GM08714 (cell line): Measurements from ENCODE around the gene RAPGEF2.
"Not testable (repeated sequence)": the region's sequence is repeated elsewhere in the genome, so short reads cannot be mapped to it uniquely, and the experiment has no call there.

Source experiments
- H3K4me3 ChIP-seq: fragments of 200-500 bp; sonication (Bioruptor generic); 2 replicates; pipeline ENCODE4 v1.5.1; 2014; ENCODE audit warnings: mild to moderate bottlenecking, low read length, inconsistent platforms
- ZNF274 ChIP-seq: IDR thresholded peaks from 2 replicates; pipeline ENCODE4 v1.6.1; 2012; ENCODE audit warnings: mild to moderate bottlenecking, low read depth, low read length

The RAPGEF2 gene

GRCh38 chr4:159102622-159103383 is at the start of gene RAPGEF2:
Gene RAPGEF2 (plus strand): TSS chr4:159103079. CDS start chr4:159104163, 1,084 bp downstream.
- H3K4me3 ChIP-seq = peak within 1 kb of the TSS; percentile 80
- TF ChIP-seq ZNF274 = no peak

GRCh38 chr4:159055833-159056232 is 47.0 kb upstream of the RAPGEF2 start:
- no peak overlapping the region for H3K4me3 ChIP-seq
- TF ChIP-seq ZNF274 = no peak

DNA sequence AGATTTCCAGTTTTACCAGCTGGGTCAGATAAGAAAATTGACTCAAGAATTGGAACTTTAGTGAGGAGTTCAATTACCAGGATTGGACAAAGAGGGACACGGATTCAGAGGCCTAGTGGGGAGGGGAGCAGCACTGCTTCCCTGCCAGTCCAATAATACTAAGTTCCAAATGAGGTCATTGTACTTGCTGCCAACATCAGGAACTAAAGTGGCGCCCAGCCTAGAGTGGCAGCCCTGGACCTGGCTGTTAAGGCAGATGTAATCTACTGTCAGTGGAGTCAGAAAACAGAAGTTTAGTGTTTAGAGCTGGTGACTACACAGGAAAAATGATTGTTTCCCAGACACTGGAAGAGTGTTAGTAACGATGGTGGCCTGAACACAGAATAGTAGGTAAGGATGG is 42.7 kb upstream of the RAPGEF2 start:
- TF ChIP-seq ZNF274 = no peak
- no peak overlapping the region for H3K4me3 ChIP-seq

DNA sequence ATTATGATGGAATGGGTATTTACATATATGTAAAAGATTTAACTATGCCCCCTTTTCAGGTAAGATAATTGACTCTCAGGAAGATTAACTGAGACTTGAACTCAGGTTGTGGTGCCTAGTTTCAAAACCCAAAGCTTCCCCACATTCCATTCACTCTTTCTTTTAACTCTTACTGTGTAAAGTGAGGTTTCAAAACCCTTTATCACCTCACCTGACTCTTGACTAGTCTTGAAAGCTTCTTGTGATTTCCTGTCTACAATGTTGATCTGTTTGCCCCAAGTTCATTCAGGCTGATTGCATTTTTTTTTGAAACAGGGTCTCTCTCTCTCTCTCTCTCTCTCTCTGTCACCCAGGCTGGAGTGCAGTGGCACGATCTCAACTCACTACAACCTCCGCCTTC is 40.5 kb upstream of the RAPGEF2 start:
- H3K4me3 ChIP-seq = no peak overlapping the region

DNA sequence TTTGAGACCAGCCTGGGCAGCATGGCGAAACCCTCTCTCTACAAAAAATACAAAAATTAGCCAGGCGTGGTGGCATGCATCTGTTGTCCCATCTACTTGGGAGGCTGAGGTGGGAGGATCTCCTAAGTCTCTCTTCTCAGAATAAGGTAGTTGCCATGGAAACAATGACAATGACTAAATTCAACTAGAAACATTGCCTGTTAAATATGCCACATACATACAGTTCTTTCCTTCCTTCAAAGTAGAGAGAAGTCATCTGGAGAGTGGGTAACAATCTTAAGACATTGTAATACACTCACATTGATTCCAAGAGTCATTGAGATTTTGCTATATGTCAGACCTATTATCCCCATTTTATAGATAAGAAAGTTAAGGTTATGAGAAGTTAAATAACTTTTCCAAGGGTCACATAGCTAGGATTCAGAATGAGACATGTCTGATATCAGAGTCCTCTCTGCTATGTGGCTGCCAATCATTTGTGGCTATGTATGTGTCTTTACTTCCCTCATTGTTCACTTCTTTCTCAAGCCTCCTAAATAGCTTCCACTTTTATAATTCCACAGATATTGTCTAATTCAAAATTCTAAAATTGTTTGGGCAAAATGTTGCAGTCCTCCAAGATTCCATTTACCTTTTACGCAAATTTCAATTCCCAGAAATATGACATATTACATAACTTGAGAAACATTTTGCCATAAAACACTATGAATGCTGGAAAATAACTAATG is 37.2 kb upstream of the RAPGEF2 start:
- no peak for TF ChIP-seq ZNF274
- H3K4me3 ChIP-seq = no peak overlapping the region

More for the DNA sequence above, 40.5 kb upstream of the RAPGEF2 start:
- no peak for TF ChIP-seq ZNF274

GRCh38 chr4:159068139-159068538 is 34.7 kb upstream of the RAPGEF2 start:
- H3K4me3 ChIP-seq = not testable (repeated sequence)

DNA sequence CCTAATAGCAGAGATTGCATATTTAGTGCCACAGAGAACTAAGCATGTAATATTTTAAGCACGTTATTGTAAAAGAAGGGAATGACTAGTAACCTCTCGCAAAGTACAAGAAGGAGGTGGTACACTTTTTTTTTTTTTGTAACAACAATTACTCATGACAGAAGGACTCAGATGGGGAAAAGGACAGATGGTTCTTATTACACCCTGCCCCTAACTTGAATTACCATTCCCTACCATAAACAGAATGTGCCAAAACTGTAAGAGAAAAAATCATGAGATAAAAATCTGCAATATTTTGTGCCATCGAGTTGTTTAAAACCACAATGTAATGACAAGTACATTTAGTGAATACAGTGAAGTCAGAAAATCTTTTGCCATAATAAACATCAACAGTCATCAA is 33.0 kb upstream of the RAPGEF2 start:
- no peak overlapping the region for H3K4me3 ChIP-seq
- TF ChIP-seq ZNF274 = no peak

DNA sequence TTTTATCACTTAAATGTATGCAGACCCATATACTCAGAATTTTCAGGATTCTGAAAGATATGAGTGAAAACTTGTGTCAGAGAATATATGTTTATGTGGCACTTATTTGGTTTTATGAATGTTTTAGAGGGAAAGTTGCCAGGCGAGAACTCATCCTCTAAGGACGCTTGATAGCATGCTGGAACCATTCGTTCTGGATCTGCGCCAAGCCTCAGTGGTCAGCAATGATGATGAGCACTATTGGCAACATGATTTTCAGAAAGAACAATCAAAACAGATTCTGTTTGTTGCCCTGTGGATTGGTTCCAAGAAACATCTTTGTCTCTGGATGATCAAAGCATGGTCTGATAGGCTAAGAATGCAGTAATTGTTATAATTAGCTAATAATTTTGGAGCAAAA is 32.1 kb upstream of the RAPGEF2 start:
- TF ChIP-seq ZNF274 = no peak
- no peak overlapping the region for H3K4me3 ChIP-seq

GRCh38 chr4:159071178-159071968 is 31.5 kb upstream of the RAPGEF2 start:
- H3K4me3 ChIP-seq = no peak overlapping the region
- TF ChIP-seq ZNF274 = no peak

DNA sequence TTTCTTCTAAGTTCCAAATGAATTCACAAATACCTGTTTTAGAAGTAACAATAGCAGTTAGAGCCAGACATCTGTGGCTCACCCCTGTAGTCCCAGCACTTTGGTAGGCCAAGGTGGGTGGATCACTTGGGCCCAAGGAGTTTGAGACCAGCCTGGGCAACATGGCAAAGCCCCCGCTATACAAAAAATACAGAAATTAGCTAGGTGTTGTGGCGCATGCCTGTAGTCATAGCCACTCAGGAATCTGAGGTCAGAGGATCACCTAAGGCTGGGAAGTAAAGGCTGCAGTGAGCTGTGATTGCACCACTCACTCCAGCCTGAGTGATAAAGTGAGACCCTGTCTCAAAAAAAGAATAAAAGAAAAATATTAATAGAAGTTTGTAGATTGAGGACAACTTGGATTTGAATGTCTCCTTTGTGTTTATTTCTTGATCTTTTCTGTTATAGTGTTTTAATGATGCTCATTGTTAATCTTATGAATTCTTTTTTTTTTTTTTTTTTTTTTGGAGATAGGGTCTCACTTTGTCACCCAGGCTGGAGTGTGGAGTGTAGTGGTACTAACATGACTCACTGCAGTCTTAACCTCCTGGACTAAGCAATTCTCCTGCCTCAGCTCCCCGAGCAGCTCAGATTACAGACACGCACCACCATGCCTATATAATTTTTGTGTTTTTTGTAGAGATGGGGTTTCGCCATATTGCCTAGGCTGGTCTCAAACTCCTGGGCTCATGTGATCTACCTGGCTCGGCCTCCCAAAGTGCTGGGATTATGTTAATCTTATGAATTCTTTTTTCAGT is 30.7 kb upstream of the RAPGEF2 start:
- H3K4me3 ChIP-seq = no peak overlapping the region
- TF ChIP-seq ZNF274 = no peak

DNA sequence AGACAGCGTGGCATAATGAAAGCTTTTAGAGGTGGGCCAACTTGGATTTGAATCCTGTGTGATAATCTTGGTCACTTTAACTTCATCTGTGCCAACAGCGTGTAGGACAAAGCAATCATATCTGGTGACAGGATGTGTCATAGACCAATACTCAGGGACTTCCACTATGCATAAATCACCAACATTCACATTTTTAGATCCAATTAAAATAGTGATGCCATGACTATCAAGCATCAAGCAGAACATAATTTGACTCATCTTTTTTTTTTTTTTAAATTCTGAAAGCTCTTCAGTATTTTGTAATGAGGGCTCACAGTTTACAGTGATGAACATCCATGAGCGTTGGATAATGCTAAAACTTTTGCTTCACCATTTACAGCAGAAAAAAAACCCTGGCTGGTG is 27.3 kb upstream of the RAPGEF2 start:
- H3K4me3 ChIP-seq = no peak overlapping the region
- TF ChIP-seq ZNF274 = no peak

DNA sequence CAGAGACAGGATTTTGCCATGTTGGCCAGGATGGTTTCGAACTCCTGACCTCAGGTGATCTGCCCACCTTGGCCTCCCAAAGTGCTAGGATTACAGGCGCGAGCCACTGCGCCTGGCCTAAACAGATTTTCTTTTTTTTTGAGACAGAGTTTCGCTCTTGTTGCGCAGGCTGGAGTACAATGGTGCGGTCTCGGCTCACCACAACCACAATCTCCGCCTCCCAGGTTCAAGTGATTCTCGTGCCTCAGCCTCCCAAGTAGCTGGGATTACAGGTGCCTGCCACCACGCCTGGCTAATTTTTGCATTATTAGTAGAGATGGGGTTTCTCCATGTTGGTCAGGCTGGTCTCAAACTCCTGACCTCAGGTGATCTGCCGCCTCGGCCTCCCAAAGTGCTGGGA is 25.9 kb upstream of the RAPGEF2 start:
- not testable (repeated sequence) for H3K4me3 ChIP-seq

- no peak for TF ChIP-seq ZNF274
- H3K4me3 ChIP-seq = peak overlapping the region; percentile 4; the same call in 1 of the 2 replicates
These were observed 25.0 kb upstream of the RAPGEF2 start for GRCh38 chr4:159077702-159078495.

DNA sequence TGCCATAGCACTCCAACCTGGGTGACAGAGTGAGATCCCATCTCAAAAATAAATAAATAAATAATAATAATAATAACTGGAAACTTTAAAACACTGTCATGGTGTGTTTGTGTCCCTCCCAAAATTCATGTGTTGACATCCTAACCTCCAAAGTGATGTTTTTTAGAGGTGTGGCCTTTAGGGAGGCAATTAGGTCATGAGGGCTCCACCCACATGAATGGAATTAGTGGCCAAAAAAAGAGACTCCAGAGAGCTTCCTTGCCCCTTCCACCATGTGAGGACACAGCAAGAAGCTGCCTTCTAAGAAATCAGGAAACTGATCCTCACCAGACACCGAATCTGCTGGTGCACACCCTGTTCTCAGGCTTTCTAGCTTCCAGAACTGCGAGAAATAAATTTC is 23.8 kb upstream of the RAPGEF2 start:
- no peak for TF ChIP-seq ZNF274
- no peak overlapping the region for H3K4me3 ChIP-seq
